Stimulated activated CD4-positive, alpha-beta T cell treated with anti-CD3 and anti-CD28 coated beads, Interleukin-12 subunit alpha, Interleukin-12 subunit beta, amount 100 ng/mL, for 48 hours (primary cell): ENCODE results near the gene RBM19.

Experiments
- DNase-seq, 3 donors: peaks; one replicate each; pipeline ENCODE4 v3.0.0-alpha.2; 2020; ENCODE audit warnings: low read depth in 2 of 3, low spot score in 1 of 3

Gene RBM19

GRCh38 chr12:113837528-113838296 lies 128.4 kb downstream of the RBM19 start:
- DNase-seq, result no peak

- no peak for DNase-seq
Observed at GRCh38 chr12:113837084-113837483, 129.0 kb downstream of the RBM19 start.

- no peak for DNase-seq
Observed at GRCh38 chr12:113835896-113836295, 130.2 kb downstream of the RBM19 start.

- DNase-seq, result no peak
Observed at GRCh38 chr12:113835433-113835832, 130.7 kb downstream of the RBM19 start.

GRCh38 chr12:113833422-113833821 lies 132.7 kb downstream of the RBM19 start:
- no peak for DNase-seq

- no peak for DNase-seq
Observed at GRCh38 chr12:113831476-113831875, 134.6 kb downstream of the RBM19 start.

GRCh38 chr12:113831016-113831415 lies 135.1 kb downstream of the RBM19 start:
- DNase-seq, result no peak

GRCh38 chr12:113829212-113829611 lies 136.9 kb downstream of the RBM19 start:
- no peak for DNase-seq

- DNase-seq, result no peak
Observed at GRCh38 chr12:113827539-113828114, 138.5 kb downstream of the RBM19 start.

GRCh38 chr12:113826805-113827538 lies 139.2 kb downstream of the RBM19 start:
- no peak for DNase-seq

- no peak for DNase-seq
Observed at GRCh38 chr12:113825705-113826104, 140.4 kb downstream of the RBM19 start.

GRCh38 chr12:113823816-113824215 lies 142.3 kb downstream of the RBM19 start:
- DNase-seq, result no peak

- DNase-seq, result no peak
Observed at GRCh38 chr12:113823016-113823415, 143.1 kb downstream of the RBM19 start.

GRCh38 chr12:113820842-113821241 lies 145.3 kb downstream of the RBM19 start:
- no peak for DNase-seq

- no peak for DNase-seq
Observed at GRCh38 chr12:113820309-113820708, 145.8 kb downstream of the RBM19 start.

GRCh38 chr12:113819495-113819894 lies 146.6 kb downstream of the RBM19 start:
- DNase-seq, result no peak

- no peak for DNase-seq
Observed at GRCh38 chr12:113818833-113819232, 147.3 kb downstream of the RBM19 start.

GRCh38 chr12:113818283-113818682 lies 147.8 kb downstream of the RBM19 start:
- DNase-seq, result no peak

GRCh38 chr12:113816866-113817265 lies 149.3 kb downstream of the RBM19 start:
- no peak for DNase-seq

- DNase-seq, result no peak
Observed at GRCh38 chr12:113815031-113815430, 151.1 kb downstream of the RBM19 start.

GRCh38 chr12:113813229-113813541 lies 152.9 kb downstream of the RBM19 start:
- no peak for DNase-seq
